Measurements from ENCODE around the gene PKNOX2. TPM values are rescaled to one million over a fixed set of nuclear protein-coding genes. Genes with fewer than 3 reads are reported as not detected.

Gene PKNOX2
- total RNA-seq, 1 experiment from 2014 or later: 15.3 TPM

DNA sequence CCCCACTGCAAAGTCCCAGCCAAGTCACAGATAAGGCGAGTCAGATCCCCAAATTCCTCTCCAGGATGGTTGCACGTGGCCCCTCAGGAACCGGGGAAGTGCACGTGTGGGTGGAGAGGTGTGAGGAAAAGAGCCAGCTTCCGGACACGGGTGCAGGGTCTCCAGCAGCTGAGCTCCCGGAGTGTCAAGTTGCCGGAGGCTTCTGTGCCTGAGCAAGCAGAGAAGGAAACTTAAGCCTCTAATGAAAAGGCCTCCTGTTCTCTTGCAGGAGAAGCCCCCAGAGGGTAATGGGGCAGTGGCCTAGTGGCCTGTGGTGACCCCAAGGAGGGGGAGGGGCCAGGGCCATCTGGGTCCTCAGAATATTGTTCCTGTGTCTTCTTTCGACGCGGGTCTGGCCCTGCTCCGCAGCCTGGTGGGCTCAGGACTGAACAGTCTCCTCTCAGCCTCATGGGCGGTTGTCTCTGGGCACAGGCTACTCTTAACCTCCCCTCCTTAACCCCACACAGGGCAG is 183.6 kb downstream of the PKNOX2 start:
- DNase-seq: no peak
- no peak overlapping the region for H3K4me3 ChIP-seq
- H3K36me3 ChIP-seq: no peaks in the 10 kb centered on the region
- H3K9me3 ChIP-seq: no peaks in the 10 kb centered on the region
- no peaks in the 10 kb centered on the region for H3K27me3 ChIP-seq

DNA sequence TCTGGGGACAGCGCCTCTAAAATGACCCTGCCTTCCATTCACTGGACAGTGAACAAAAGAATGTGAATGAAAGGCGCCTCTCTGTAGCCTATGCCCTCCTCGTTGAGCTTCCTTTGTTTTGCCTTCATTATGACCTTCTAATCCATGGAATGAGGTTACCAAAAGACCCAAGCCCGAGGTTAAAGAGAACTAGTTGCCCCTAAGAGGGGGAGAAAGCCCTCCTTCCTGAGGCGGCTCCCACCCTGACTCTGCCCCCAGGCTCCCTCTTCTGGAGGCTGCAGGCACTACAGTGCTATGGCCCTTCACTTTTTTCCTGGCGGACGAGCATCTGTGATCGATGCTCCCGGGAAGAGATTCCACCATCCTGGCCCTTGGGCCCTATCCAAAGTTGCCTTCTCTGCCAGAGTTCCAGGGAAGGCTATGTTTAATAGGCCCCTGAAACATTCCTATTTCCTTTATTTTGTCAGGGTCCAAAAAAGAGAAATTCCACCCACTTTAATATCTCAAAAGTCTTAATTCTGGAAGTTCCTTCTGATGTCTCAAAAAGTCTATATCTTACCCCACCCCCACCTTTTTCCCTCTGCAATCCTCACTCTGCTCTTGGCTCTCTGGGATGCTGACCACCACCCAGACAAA is 184.2 kb downstream of the PKNOX2 start:
- Histone ChIP-seq H3K4me3 (no peak overlapping the region), H3K27me3 (no peaks in the 10 kb centered on the region), H3K36me3 (no peaks in the 10 kb centered on the region), H3K9me3 (no peaks in the 10 kb centered on the region)
- DNase-seq: peak; percentile 33

DNA sequence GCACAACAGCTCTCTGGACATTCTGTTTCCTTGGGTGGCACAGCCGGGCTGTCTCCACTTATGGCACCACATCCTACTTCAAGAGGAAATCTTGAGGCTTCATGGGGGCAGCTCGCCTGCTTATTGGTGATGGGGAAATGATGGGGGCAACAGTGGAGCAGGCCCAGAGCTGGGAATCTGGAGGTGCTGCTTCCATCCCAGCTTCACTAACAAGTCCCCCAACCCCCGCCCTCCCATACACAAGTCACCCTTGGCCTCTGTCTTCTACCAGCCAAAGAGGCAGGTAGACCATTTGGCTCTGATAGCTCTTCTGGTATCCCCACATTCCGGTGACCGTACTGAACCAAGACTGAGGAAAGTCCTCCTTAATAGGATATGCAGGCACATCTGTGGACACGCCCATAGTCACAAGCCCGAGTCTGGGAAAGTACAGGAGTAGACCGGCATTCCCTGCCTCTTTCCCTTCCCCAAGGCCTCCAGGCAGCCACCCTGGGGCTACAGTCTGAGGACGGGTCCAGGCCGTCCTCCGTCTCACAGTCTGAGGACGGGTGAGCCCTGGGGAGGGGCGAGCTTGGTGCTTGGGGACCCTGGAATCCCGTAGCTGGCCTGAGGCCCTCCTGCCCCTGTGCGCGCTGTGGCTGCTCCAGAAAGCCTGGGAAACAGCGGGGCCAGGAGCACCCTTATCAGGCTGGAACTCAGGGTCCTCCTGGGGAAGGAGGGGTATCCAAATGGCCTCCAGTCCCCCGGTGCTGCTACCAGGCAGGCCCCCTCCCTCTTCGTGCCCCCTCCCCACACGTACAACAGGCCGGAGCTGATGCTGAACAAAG is 185.9 kb downstream of the PKNOX2 start:
- Histone ChIP-seq H3K36me3 (no peaks in the 10 kb centered on the region), H3K4me3 (no peak overlapping the region), H3K27me3 (no peaks in the 10 kb centered on the region), H3K9me3 (no peaks in the 10 kb centered on the region)
- no peak for DNase-seq

DNA sequence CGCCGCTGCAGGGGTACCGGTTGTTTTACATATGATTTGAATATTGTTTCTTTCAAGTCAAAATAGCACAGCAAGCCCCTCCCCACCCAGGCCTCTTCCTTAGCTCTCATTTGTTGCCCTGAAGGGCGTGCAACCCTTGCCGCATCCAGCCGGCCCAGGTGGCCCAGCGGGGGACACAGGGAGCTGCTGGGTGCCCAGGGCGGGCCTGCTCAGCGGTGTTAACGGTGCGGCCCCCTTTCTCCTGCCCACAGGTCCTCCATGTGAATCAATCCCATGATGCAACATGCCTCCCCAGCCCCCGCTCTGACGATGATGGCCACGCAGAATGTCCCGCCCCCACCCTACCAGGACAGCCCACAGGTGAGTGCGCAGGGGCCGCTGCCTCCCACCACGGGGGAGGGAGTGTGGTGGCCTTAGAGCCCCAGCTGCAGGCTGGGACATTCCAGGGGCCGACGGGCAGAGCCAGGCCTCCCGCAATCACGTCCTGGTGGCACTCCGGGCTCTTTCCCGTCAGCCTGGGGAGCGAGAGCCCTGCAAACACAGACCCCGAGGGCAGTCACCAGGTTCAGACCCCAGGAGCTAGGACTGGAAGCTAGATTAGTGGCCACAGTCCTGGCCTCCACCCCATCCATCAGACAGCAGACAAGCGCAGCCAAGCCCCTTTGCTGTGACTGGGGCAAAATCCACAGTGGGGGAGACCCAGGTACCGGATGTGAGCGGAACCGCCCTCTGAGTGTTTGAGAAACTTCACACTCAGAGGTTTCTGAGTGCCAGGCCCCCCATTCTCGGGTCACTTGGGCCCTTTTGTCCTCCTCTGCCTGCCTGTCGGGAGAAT is 186.7 kb downstream of the PKNOX2 start:
- Histone ChIP-seq H3K27me3 (no peaks in the 10 kb centered on the region), H3K9me3 (no peaks in the 10 kb centered on the region), H3K4me3 (no peak overlapping the region), H3K36me3 (no peaks in the 10 kb centered on the region)
- DNase-seq: no peak

DNA sequence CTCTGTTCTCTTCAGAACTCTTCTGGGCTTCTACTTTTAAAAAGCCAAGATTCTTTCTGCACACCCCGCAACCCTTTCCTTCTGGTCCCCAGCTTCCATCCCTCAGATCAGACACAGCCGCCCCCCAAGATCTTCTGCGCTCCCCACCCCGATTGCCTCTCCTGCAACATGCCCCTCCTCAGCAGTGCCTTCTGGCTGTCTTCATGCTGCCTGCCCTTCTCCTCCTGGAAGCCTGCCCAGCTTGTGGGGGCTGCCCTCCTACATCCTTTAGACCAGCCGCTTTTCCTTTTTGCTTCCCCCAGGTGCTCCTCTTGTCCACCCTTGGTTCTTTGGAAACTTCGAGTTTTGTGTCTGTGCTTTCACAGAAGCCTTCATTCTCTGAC is 187.3 kb downstream of the PKNOX2 start:
- no peak overlapping the region for H3K4me3 ChIP-seq
- no peaks in the 10 kb centered on the region for H3K9me3 ChIP-seq
- no peaks in the 10 kb centered on the region for H3K27me3 ChIP-seq
- no peak for DNase-seq
- H3K36me3 ChIP-seq: no peaks in the 10 kb centered on the region

DNA sequence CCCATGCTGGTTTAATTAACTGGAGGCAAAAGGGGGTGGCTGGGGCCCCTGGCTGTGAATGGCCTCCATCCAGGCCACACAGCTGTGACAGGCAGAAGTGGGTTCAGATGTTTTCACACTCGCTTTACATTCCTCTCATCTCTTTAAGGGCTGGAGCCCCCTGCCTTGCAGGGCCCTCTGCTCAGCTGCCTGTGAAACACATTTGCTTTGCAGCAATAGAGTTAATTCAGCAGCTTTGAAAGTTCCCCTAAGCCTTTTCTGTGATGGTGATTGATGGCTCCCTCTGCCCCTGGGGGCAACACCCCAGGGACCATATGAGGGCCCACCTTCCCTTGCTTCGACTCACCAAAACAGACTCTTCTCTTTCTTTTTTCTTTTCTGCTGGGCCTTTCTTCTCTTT is 192.2 kb downstream of the PKNOX2 start:
- Histone ChIP-seq H3K36me3 (no peaks in the 10 kb centered on the region; the same call in none of the 2 replicates), H3K27me3 (no peaks in the 10 kb centered on the region)

DNA sequence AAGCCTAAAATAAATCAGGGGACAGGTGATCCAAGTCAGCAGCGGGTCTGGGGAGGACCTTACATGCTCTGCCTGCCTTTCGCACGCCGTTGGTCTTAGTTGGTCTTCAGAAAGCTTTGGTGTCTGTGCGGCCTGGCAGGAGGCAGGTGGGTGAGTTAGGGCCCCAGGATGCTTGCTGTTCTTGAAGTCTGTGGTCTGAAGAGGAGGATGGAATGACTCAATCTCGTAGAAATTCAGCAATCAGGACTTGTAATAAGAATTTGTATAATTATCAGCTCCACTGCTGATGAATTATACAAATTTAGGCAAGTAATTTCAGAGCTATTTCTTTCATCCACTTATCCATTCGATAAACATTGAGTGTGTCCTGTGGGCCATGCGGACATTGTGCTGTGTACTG is 193.0 kb downstream of the PKNOX2 start:
- DNase-seq: no peak
- Histone ChIP-seq H3K36me3 (no peaks in the 10 kb centered on the region; the same call in none of the 2 replicates), H3K9me3 (no peaks in the 10 kb centered on the region), H3K27me3 (no peaks in the 10 kb centered on the region), H3K4me3 (no peak overlapping the region)

More for the DNA sequence above, 192.2 kb downstream of the PKNOX2 start:
- H3K4me3 ChIP-seq: no peak overlapping the region
- DNase-seq: no peak
- no peaks in the 10 kb centered on the region for H3K9me3 ChIP-seq

DNA sequence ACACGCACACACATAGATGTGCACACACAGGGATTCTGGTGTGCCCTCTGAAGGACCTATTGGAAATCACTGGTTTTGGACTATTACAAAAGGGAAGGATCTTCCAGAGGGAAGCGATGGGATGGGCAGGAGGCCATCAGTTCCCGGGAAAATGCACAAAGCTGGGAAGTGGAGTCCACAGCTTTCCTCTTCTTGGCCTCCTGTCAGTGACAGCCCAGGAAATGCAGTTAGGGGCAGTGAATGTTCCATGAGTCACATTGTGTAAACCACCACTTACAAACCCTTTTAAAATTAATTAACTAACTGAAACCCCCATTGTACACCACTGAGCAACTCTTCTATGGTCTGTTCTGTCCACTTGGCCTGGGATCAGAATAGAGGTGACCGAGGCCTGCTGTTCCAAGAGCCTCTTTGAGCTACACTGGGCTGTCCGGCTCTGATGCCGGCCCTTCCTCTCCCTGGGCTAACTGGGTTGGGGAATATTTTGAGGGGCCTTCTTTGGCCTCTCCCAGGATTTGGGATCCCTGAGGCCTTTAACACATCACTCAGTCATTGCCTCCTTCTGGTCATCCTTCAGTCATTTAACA is 193.8 kb downstream of the PKNOX2 start:
- Histone ChIP-seq H3K27me3 (no peaks in the 10 kb centered on the region), H3K36me3 (no peaks in the 10 kb centered on the region; the same call in none of the 2 replicates), H3K4me3 (no peak overlapping the region), H3K9me3 (no peaks in the 10 kb centered on the region)
- DNase-seq: peak; percentile 36

DNA sequence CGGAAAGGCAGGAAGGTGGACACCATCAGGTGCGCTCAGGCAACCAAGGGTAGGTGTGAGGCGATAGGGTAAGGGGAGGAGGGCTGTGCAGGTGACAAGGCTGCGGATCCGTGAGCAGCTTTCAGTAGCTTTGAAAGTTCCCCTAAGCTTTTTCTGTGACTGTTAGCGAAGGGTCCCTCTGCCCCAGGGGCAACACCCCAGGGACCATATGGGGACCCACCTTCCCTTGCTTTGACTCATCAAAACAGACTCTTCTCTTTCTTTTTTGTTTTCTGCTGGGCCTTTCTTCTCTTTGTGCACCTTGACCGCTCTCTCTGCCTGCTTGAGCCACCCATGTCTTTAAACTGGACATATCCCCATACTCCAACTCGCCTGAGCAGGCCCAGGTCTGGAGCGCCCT is 194.6 kb downstream of the PKNOX2 start:
- Histone ChIP-seq H3K36me3 (no peaks in the 10 kb centered on the region; the same call in none of the 2 replicates), H3K4me3 (no peak overlapping the region), H3K27me3 (no peaks in the 10 kb centered on the region), H3K9me3 (no peaks in the 10 kb centered on the region)
- DNase-seq: no peak

DNA sequence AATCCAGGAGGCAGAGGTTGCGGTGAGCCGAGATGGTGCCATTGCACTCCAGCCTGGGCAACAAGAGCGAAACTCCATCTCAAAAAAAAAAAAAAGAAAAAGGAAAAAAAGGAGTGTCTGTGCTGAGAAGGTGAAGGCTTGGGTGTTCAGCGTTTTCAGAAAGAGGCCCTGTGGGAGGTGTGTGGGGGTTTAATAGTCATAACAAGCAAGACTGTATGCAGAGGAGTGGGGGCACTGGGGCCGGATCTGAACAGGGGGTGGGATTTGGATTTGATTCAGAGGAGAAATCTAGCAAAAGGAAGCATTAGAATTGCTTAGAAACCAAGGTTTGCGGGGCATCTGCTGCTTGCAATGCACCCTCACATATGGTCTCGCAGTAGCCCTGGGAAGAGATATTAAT is 195.5 kb downstream of the PKNOX2 start:
- no peaks in the 10 kb centered on the region for H3K9me3 ChIP-seq
- H3K27me3 ChIP-seq: no peaks in the 10 kb centered on the region
- H3K36me3 ChIP-seq: no peaks in the 10 kb centered on the region; the same call in none of the 2 replicates
- H3K4me3 ChIP-seq: no peak overlapping the region
- no peak for DNase-seq

DNA sequence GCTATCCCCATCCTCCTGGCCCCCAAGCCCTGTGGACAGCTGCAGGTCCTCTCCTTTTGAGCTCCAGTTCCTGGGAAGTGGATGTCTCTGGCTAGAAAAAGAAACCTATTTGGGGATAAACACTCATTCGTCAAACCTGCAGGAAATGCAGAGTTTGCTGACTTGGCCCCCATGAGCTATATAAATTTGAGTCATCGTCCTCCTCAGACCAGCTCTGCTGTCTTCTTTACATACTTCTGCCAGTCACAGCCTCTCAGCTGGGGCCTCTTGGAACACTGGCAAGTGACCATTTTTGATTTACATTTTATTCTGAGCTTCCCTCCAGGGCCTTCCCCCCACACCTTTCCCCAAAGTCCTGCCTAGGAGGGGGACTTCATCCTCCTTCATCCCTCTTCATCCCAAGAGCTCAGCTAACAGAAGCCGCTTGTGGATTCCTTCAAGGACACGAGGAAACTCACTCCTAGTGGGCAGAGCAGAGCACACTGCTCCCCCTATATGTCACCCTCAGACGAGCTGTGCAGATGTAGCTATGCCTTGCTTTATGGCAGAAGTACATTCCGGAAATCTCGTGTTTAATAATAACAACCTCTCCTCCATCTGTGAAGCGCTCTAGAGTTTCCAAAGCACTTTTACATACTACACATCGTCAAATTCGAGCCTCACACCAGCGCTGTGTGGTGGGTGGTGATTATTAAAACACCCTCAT is 199.7 kb downstream of the PKNOX2 start:
- Histone ChIP-seq H3K36me3 (peaks cover 14% of the 10 kb centered on the region), H3K27me3 (no peaks in the 10 kb centered on the region), H3K4me3 (no peak overlapping the region), H3K9me3 (no peaks in the 10 kb centered on the region)
- peak; percentile 67 for DNase-seq

DNA sequence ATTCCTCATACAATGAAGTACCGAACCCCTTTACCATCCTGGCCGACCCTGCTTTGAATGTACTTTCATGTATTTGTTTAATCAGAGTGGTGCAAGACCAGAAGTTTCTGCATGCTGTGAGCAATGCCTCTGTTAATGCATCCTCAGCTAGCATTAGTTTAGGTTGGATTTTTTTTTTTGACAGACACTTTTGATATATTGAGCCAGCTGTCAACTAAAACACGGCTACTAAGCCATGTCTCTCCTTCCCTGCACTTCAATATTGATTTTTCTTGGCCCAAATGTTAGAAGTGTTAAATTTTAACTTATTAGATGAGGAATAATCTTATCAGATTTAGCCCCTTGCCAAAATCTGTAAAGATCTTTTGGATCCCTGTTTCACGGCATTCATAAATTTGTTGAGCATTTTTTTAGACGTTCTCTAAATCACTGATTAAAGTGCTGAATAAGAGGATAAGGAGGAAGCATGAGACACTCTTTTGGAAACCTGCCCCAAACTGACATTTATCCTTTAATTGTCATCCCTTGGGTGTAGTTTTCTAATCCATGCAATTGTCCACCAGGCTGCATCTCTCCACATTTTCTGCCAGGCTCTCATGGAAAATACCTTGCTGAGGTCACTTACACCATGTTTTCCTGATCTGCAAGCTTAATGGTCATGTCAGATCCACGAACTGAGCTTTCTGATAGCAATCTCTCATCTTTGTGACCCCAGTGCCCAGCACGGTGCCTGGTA is 200.8 kb downstream of the PKNOX2 start:
- Histone ChIP-seq H3K36me3 (peaks cover 18% of the 10 kb centered on the region), H3K4me3 (no peak overlapping the region), H3K9me3 (no peaks in the 10 kb centered on the region), H3K27me3 (no peaks in the 10 kb centered on the region)
- DNase-seq: no peak

DNA sequence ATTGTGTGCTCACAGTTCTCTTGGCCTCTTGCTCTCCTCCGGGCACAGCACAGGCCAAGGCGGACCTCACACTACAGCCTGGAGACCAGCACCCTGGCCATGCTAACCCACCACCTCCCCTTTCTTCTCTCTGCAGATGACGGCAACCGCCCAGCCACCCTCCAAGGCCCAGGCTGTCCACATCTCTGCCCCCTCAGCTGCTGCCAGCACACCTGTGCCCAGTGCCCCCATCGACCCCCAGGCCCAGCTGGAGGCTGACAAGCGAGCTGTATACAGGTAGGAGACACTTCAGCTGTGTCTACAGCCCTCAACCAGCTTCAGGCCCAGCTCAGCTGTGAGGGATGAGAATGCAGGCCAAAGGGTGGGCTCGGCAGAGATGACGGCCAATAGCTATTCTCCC is 203.2 kb downstream of the PKNOX2 start:
- Histone ChIP-seq H3K9me3 (no peaks in the 10 kb centered on the region), H3K36me3 (peaks cover 18% of the 10 kb centered on the region), H3K27me3 (no peaks in the 10 kb centered on the region), H3K4me3 (no peak overlapping the region)
- no peak for DNase-seq

DNA sequence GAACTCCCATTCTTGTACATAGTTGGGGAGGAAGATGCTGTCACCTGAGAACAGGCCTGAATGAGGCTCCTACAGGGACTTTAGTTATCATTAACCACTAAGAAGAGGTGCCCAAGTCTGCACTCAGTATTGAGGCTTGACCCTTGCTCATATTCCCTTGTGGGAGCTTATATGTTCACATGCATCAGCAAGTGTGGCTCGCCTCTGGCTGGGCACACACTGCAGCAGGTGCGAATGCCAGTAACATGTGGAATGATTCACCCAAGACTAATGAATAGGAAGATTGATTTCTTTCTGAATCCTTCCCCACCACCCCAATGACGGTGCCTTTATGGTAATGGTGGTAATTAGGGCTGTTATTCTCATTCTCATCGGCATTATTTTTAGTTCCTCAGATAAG is 204.2 kb downstream of the PKNOX2 start:
- Histone ChIP-seq H3K4me3 (no peak overlapping the region), H3K27me3 (no peaks in the 10 kb centered on the region), H3K36me3 (peaks cover 18% of the 10 kb centered on the region), H3K9me3 (no peaks in the 10 kb centered on the region)
- no peak for DNase-seq

DNA sequence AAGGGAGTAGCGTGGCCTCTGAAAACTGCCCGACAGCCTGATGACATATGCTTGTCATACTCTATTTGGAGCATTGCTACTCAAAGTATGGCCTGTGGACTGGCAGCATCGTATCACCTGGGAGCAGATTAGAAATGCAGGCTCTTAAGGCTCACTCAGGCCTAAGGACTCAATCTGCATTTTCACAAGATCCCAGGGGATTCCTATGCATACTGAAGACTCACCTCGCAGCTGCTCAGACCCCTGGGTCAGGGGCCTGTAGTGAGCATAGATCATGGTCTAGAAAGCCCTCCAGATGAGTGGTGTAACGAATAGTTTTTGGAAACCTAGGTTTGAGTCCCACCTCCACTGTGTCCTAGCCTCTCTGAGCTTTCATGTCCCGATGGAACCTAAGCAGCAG is 205.3 kb downstream of the PKNOX2 start:
- no peaks in the 10 kb centered on the region for H3K9me3 ChIP-seq
- H3K4me3 ChIP-seq: no peak overlapping the region
- no peak for DNase-seq
- no peaks in the 10 kb centered on the region for H3K27me3 ChIP-seq
- H3K36me3 ChIP-seq: peaks cover 18% of the 10 kb centered on the region
